ENCODE data around the gene RAB20. TPM values are rescaled to one million over a fixed set of nuclear protein-coding genes. Genes with fewer than 3 reads are reported as not detected.

Gene RAB20
- total and polyA plus RNA-seq, 9 of the 15 experiments (the other 6 are each of a cell fraction or from before 2014, with no cell fraction given), result 0.62 to 9.2 (median 5.4) TPM

GRCh38 chr13:110559429-110559943, 2.0 kb downstream of the RAB20 start:
- in situ Hi-C loops (cut with MboI) (no loop called here), intact Hi-C loops (cut with micrococcal nuclease) (no loop called here)
- no peak for ATAC-seq
- no peak overlapping the region for H2AFZ ChIP-seq (ENCODE audit: low read depth, low read length)
- no peak for FAIRE-seq
- H3K9ac ChIP-seq (ENCODE audit: insufficient read depth in 1 of 2, low read depth in 2 of 2, low read length in 2 of 2), result no peak overlapping the region; a peak in 1 of 4 replicates
- 51% methylated on average over 14 of the region's 15 CpGs for WGBS (ENCODE audit: insufficient coverage, low coverage, missing lambda C conversion rate)
- H4K20me1 ChIP-seq (replicated peaks; ENCODE audit: control insufficient read depth, insufficient read depth, low read length), result no peaks in the 10 kb centered on the region
- TF ChIP-seq HMG20A (CRISPR knock-in tag; conservative IDR thresholded peaks at IDR 0.05) (no peak), SNAPC5 (CRISPR knock-in tag; IDR thresholded peaks at IDR 0.05) (no peak), ZNF764 (CRISPR knock-in tag; IDR thresholded peaks at IDR 0.05; ENCODE audit: low read depth) (no peak), ZNF696 (CRISPR knock-in tag; conservative IDR thresholded peaks at IDR 0.05) (no peak), ZNF717 (CRISPR knock-in tag; IDR thresholded peaks at IDR 0.05) (no peak), CBX2 (IDR thresholded peaks at IDR 0.05; ENCODE audit: insufficient read depth, low read length, poor library complexity, severe bottlenecking) (no peak), ZBTB8A (IDR thresholded peaks at IDR 0.05; ENCODE audit: partially characterized antibody) (no peak), CREB3L1 (IDR thresholded peaks at IDR 0.05; ENCODE audit: borderline replicate concordance, low read depth) (no peak), KDM1A (IDR thresholded peaks at IDR 0.05) (no peak), MAFF (IDR thresholded peaks at IDR 0.05; ENCODE audit: low read length) (no peak), ZNF212 (CRISPR knock-in tag; IDR thresholded peaks at IDR 0.05) (no peak), MTA2 (IDR thresholded peaks at IDR 0.05; ENCODE audit: low read depth) (no peak), MED1 (CRISPR knock-in tag; IDR thresholded peaks at IDR 0.05; ENCODE audit: borderline replicate concordance) (no peak)
- H3K9me1 ChIP-seq (ENCODE audit: control insufficient read depth, insufficient read depth, low read length), result no peaks in the 10 kb centered on the region
- peaks cover 19 to 42% of the 10 kb centered on the region in 2 experiments; a peak in 4 of 5 replicates for H3K4me1 ChIP-seq (replicated peaks in 1 of 2; ENCODE audit: control insufficient read depth in 2 of 2, insufficient read depth in 2 of 2, low read length in 2 of 2)
- CTCF ChIA-PET (ENCODE audit: low intra/inter-chr PET ratio), result no interaction called here
- peak overlapping the region; percentile 82 for H3K4me2 ChIP-seq (ENCODE audit: insufficient read depth, low read length)
- no peak overlapping the region for H3K27ac ChIP-seq (ENCODE audit: extremely low read depth, low read depth, low read length)
- peaks cover 22% of the 10 kb centered on the region for H3K79me2 ChIP-seq (ENCODE audit: control insufficient read depth, insufficient read depth, low read length)
- no TSS peak for BruUV-seq (replicated peaks)
- POLR2A ChIA-PET, result no interaction called here
- H3K9me3 ChIP-seq (replicated peaks; ENCODE audit: control insufficient read depth, insufficient read depth, low read depth, low read length), result no peaks in the 10 kb centered on the region
- H3K4me3 ChIP-seq, result no peak overlapping the region; the same call in 1 of the 2 replicates
- H3K27me3 ChIP-seq (ENCODE audit: control insufficient read depth in 2 of 2, insufficient read depth in 2 of 2, low read length in 2 of 2), result no peaks in the 10 kb centered on the region
- H3K36me3 ChIP-seq (ENCODE audit: control insufficient read depth, insufficient read depth, low read length), result peaks cover 4% of the 10 kb centered on the region; the same call in 1 of the 3 replicates
- no peak for DNase-seq (ENCODE audit: extremely low read depth in 1 of 4, low spot score in 3 of 4)
